Measurements from ENCODE around the gene CSAG3. TPM values are rescaled to one million over a fixed set of nuclear protein-coding genes. Genes with fewer than 3 reads are reported as not detected.
"Not testable (repeated sequence)": the region's sequence is repeated elsewhere in the genome, so short reads cannot be mapped to it uniquely, and the experiment has no call there.

The CSAG3 gene
- total RNA-seq, 3 donors from 2014 or later = not detected

DNA sequence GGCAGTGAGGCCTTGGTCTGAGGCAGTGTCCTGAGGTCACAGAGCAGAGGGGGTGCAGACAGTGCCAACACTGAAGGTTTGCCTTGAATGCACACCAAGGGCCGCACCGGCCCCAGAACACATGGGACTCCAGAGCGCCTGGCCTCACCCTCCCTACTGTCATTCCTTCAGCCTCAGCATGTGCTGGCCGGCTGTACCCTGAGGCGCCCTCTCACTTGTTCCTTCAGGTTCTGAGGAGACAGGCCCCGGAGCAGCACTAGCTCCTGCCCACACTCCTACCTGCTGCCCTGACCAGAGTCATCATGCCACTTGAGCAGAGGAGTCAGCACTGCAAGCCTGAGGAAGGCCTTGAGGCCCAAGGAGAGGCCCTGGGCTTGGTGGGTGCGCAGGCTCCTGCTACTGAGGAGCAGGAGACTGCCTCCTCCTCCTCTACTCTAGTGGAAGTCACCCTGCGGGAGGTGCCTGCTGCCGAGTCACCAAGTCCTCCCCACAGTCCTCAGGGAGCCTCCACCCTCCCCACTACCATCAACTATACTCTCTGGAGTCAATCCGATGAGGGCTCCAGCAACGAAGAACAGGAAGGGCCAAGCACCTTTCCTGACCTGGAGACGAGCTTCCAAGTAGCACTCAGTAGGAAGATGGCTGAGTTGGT lies 23.0 kb upstream of the CSAG3 start:
- no peak overlapping the region for H3K4me3 ChIP-seq
- no peaks in the 10 kb centered on the region for H3K36me3 ChIP-seq
- no peak for DNase-seq (ENCODE audit: low spot score in 2 of 2)
- H3K9me3 ChIP-seq = no peaks in the 10 kb centered on the region
- H3K27ac ChIP-seq = no peak overlapping the region
- intact Hi-C loops (cut with DNase I; ENCODE audit: low total_unique reads) = no loop called here
- no peaks in the 10 kb centered on the region for H3K4me1 ChIP-seq
- H3K27me3 ChIP-seq = peaks cover 0 to 9% of the 10 kb centered on the region in 2 donors
- TF ChIP-seq POLR2AphosphoS5 (IDR thresholded peaks at IDR 0.05) (no peak), POLR2A (IDR thresholded peaks at IDR 0.05) (no peak)
- TF ChIP-seq, protein P1, sequence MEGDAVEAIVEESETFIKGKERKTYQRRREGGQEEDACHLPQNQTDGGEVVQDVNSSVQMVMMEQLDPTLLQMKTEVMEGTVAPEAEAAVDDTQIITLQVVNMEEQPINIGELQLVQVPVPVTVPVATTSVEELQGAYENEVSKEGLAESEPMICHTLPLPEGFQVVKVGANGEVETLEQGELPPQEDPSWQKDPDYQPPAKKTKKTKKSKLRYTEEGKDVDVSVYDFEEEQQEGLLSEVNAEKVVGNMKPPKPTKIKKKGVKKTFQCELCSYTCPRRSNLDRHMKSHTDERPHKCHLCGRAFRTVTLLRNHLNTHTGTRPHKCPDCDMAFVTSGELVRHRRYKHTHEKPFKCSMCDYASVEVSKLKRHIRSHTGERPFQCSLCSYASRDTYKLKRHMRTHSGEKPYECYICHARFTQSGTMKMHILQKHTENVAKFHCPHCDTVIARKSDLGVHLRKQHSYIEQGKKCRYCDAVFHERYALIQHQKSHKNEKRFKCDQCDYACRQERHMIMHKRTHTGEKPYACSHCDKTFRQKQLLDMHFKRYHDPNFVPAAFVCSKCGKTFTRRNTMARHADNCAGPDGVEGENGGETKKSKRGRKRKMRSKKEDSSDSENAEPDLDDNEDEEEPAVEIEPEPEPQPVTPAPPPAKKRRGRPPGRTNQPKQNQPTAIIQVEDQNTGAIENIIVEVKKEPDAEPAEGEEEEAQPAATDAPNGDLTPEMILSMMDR (IDR thresholded peaks at IDR 0.05) = no peak

DNA sequence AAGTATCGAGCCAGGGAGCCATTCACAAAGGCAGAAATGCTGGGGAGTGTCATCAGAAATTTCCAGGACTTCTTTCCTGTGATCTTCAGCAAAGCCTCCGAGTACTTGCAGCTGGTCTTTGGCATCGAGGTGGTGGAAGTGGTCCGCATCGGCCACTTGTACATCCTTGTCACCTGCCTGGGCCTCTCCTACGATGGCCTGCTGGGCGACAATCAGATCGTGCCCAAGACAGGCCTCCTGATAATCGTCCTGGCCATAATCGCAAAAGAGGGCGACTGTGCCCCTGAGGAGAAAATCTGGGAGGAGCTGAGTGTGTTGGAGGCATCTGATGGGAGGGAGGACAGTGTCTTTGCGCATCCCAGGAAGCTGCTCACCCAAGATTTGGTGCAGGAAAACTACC lies 22.5 kb upstream of the CSAG3 start:
- H3K4me1 ChIP-seq; H3K9me3 ChIP-seq; H3K27me3 ChIP-seq; H3K4me3 ChIP-seq; DNase-seq (ENCODE audit: low spot score in 2 of 2); H3K27ac ChIP-seq; intact Hi-C loops (cut with DNase I; ENCODE audit: low total_unique reads); H3K36me3 ChIP-seq: not testable (repeated sequence)

DNA sequence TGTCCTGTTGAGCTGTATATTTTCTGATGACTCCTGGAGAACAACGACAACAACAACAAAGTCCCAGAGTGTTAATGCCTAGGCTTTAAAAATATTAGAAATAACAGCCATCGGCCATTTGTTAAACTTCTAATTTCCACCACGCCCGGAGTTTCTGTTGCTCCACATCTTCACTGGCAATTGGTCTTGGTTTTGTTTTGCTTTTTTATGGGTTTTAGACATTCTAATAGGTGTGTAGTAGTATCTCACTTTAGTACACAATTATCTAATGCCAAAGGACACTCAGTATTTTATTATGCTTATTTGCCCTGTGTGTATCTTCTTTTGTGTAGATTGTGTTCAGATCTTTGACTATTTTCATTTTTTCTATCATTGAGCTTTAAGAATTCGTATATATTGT lies 20.5 kb upstream of the CSAG3 start:
- Histone ChIP-seq H3K4me1 (no peaks in the 10 kb centered on the region), H3K27me3 (peaks cover 0 to 14% of the 10 kb centered on the region in 2 donors), H3K36me3 (no peaks in the 10 kb centered on the region), H3K9me3 (no peaks in the 10 kb centered on the region), H3K4me3 (no peak overlapping the region), H3K27ac (no peak overlapping the region)
- no peak for DNase-seq (ENCODE audit: low spot score in 2 of 2)
- TF ChIP-seq POLR2AphosphoS5 (IDR thresholded peaks at IDR 0.05) (no peak), POLR2A (IDR thresholded peaks at IDR 0.05) (no peak)
- TF ChIP-seq, protein P1 (IDR thresholded peaks at IDR 0.05) = no peak
- intact Hi-C loops (cut with DNase I; ENCODE audit: low total_unique reads) = no loop called here

DNA sequence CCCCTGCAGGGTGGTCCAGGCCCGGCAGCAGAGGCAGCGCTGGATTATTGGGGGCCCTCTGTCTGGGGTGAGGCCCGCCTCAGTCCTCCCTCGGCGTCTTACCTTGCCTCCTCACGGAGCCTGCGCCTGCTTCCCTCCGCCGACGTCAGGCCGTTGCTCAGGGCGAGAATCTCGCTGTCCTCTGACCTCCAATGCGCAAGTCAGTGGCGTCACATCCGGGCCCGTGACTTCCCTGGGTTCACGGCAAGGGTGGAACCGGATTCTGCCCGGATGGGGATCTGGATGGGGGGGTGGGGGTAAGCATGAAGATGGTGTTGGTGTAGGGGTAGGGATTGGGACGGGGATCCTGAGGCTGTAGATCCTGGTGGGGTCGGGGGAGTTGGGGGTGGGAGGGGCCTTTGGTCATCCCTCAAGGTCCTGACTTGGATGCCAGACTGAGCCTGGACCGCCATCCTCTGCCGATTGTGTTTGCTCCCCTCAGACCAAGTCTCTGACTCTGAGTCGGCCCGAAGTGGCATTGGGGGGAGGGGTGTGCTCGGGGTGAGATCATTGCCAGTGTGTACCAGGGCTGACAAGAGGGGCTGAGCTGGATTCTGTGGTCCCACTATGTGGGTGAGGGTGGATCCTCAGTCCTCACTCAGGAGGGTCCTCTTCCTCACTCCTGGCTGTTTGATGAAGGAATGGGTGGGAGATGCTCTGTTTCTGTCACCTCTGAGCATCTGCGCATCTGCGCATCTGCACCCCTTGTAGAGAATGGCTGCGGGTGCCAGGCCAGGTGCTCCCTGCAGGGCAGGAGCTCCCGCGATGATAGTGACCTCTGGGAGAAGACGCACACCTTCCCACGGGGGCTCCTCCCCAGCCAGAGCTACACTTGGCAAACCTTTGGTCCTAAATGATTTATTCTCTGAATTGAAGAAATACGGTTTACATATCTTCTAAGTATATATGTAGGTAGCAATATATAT lies 5.0 kb upstream of the CSAG3 start, which contains the start of gene MAGEA2:
MAGEA2 (minus strand) TSS at position 157 of the 965 bp plus-strand sequence. CDS start 2,479 bp downstream, outside the sequence.
- H3K4me1 ChIP-seq; H3K27ac ChIP-seq; H3K9me3 ChIP-seq; H3K36me3 ChIP-seq; DNase-seq (ENCODE audit: low spot score in 2 of 2); intact Hi-C loops (cut with DNase I; ENCODE audit: low total_unique reads); H3K27me3 ChIP-seq; H3K4me3 ChIP-seq: not testable (repeated sequence)

DNA sequence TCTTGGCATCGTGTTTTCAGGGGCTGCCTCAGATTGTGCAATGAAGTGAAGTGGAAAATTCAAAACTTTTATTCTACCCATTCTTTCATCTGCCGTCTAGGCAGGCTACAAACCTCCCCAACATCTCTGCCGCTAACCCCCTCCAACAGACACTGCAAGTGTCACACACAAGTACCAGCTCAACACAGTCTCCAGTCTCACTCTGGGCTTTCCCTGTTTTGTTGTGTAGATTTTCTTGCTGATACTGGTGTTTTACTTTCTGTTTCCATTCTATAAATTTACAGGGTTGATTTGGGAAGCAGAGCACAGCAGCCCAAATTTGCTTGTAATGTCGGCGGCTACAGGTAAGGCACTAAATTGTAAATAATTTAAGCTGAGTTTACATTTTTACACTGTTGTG lies 4.1 kb upstream of the CSAG3 start:
- H3K36me3 ChIP-seq; intact Hi-C loops (cut with DNase I; ENCODE audit: low total_unique reads); H3K27me3 ChIP-seq; H3K4me1 ChIP-seq; H3K9me3 ChIP-seq; H3K27ac ChIP-seq; DNase-seq (ENCODE audit: low spot score in 2 of 2); H3K4me3 ChIP-seq: not testable (repeated sequence)

DNA sequence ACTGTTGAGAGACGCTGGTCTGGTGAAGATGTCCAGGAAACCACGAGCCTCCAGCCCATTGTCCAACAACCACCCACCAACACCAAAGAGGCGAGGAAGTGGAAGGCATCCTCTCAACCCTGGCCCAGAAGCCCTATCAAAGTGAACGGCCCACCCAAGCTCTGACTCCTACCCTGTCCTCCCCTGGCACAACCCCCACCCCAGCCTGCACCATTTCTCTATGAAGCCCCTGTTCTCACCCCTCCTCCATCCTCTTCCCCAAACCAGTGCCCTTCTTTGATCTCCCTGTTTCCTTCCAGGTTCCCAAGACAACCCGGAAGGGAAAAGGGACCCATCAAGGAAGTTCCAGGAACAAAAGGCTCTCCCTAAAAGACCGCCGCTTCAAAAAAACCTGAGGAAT lies 526 bp downstream of the CSAG3 start:
- intact Hi-C loops (cut with DNase I; ENCODE audit: low total_unique reads); DNase-seq (ENCODE audit: low spot score in 2 of 2); H3K36me3 ChIP-seq; H3K4me3 ChIP-seq; H3K27ac ChIP-seq; H3K9me3 ChIP-seq; H3K27me3 ChIP-seq; H3K4me1 ChIP-seq: not testable (repeated sequence)

DNA sequence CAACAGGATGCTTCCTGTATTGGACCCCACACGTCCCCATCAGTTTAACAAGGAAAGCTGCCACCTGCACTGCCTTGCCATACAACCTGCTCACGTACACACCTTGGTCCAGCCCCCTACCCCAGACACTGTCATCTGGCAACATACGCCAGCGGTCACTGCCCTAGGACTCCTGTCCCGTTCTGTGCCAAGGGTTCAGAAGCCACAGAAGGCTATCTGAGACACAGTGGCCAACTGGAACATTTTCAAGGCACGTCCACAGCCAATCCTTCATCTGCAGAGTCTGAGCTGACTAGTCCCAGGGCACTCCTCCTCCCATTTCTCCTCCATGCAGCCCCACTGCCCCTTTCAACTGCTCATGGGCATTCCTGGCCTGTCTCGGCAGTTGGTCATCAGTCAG lies 2.6 kb downstream of the CSAG3 start:
- intact Hi-C loops (cut with DNase I; ENCODE audit: low total_unique reads); H3K4me3 ChIP-seq; H3K9me3 ChIP-seq; H3K4me1 ChIP-seq; DNase-seq (ENCODE audit: low spot score in 2 of 2); H3K36me3 ChIP-seq; H3K27me3 ChIP-seq; H3K27ac ChIP-seq: not testable (repeated sequence)

DNA sequence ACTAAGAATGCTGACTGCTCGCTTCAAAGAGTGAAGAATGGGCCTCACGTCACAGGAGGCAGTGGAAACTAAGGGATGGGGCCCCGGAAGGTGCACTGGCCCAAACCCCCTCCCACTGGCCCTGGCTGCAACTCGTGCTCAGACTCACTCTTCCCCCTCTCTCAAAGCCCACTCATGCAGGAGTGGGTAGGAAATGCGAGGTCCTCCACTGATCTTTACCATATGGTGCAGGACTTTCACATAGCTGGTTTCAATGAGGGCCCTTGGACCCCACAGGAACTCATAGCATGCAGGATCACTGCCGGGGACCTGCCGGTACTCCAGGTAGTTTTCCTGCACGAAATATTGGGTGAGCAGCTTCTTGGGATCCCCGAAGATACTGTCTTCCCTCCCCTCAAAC lies 7.5 kb downstream of the CSAG3 start:
- intact Hi-C loops (cut with DNase I; ENCODE audit: low total_unique reads); H3K4me1 ChIP-seq; H3K36me3 ChIP-seq; H3K27me3 ChIP-seq; H3K27ac ChIP-seq; H3K4me3 ChIP-seq; DNase-seq (ENCODE audit: low spot score in 2 of 2); H3K9me3 ChIP-seq: not testable (repeated sequence)

DNA sequence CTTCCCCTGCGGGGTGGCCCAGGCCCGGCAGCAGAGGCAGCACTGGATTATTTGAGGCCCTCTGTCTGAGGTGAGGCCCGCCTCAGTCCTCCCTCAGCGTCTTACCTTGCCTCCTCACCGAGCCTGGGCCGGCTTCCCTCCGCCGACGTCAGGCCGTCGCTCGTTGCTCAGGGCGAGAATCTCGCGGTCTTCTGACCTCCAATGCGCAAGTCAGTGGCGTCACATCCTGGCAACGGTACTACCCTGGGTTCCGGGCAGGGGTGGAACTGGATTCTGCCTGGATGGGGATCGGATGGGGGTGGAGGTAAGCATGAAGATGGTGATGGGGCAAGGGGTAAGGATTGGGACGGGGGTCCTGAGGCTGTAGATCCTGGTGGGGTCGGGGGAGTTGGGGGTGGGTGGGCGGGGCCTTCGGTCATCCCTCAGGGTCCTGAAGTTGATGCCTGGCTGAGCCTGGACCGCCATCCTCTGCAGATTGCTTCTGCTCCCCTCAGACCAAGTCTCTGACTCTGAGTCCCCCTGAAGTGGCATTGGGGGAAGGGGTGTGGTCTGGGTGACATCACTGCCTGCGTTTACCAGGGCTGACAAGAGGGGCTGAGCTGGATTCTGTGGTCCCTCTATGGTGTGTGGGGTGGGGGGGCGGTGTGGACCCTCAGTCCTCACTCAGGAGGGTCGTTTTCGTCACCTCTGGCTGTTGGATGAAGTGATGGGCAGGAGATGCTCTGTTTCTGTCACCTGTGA lies 10.7 kb downstream of the CSAG3 start, which contains the start of gene MAGEA6:
MAGEA6 (minus strand) TSS at position 141 of the 741 bp plus-strand sequence. CDS start 2,039 bp downstream, outside the sequence.
- H3K36me3 ChIP-seq; DNase-seq (ENCODE audit: low spot score in 2 of 2); intact Hi-C loops (cut with DNase I; ENCODE audit: low total_unique reads); H3K27me3 ChIP-seq; H3K4me3 ChIP-seq; H3K9me3 ChIP-seq; H3K27ac ChIP-seq; H3K4me1 ChIP-seq: not testable (repeated sequence)

DNA sequence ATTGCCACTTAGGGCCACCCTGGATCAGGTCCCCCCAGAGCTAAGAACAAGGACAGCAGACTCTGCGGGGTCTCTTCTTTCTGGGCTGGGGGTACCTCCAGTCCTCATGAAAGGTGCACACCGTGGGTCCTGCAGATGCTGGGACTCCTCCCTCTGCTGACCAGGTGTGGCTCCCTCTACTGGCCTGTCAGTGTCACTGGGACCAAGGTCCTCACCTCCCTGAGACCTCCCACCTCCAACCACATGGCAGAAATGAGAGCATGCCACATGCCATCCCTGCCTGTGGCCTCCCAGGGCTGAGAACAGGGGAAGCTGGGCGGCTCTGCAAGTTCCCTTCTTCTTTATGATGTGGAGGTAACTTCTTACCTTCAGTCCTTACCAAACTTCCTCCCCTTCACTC lies 28.0 kb downstream of the CSAG3 start:
- H3K4me3 ChIP-seq; H3K9me3 ChIP-seq; H3K27ac ChIP-seq; intact Hi-C loops (cut with DNase I; ENCODE audit: low total_unique reads); DNase-seq (ENCODE audit: low spot score in 2 of 2); H3K4me1 ChIP-seq; H3K27me3 ChIP-seq; H3K36me3 ChIP-seq: not testable (repeated sequence)
